GM23248 (cell line): ENCODE measurements around the gene RMDN3.

Experiments used
- EZH2 ChIP-seq: fragments of 200-600 bp; sonication (generic); IDR thresholded peaks from 2 replicates; pipeline ENCODE4 v1.6.1; 2018; ENCODE audit warnings: antibody characterized with exemption, mild to moderate bottlenecking; ENCODE audit not compliant: insufficient read depth, poor library complexity, severe bottlenecking
- EZH2phosphoT487 ChIP-seq: fragments of 200-600 bp; sonication (generic); IDR thresholded peaks from 2 replicates; pipeline ENCODE4 v1.6.1; 2018; ENCODE audit warnings: antibody characterized with exemption, moderate library complexity, mild to moderate bottlenecking, low read depth; ENCODE audit not compliant: insufficient read depth

- TF ChIP-seq EZH2 (no peak), EZH2phosphoT487 (no peak)
Observed at GRCh38 chr15:40773902-40774301, 18.8 kb upstream of the RMDN3 start.
